ENCODE measurements around the gene TSKU. TPM values are rescaled to one million over a fixed set of nuclear protein-coding genes. Genes with fewer than 3 reads are reported as not detected.

The TSKU gene
- total and polyA plus RNA-seq, 9 of the 15 experiments (the other 6 are each of a cell fraction or from before 2014, with no cell fraction given): 0.60 to 11.9 (median 8.4) TPM

DNA sequence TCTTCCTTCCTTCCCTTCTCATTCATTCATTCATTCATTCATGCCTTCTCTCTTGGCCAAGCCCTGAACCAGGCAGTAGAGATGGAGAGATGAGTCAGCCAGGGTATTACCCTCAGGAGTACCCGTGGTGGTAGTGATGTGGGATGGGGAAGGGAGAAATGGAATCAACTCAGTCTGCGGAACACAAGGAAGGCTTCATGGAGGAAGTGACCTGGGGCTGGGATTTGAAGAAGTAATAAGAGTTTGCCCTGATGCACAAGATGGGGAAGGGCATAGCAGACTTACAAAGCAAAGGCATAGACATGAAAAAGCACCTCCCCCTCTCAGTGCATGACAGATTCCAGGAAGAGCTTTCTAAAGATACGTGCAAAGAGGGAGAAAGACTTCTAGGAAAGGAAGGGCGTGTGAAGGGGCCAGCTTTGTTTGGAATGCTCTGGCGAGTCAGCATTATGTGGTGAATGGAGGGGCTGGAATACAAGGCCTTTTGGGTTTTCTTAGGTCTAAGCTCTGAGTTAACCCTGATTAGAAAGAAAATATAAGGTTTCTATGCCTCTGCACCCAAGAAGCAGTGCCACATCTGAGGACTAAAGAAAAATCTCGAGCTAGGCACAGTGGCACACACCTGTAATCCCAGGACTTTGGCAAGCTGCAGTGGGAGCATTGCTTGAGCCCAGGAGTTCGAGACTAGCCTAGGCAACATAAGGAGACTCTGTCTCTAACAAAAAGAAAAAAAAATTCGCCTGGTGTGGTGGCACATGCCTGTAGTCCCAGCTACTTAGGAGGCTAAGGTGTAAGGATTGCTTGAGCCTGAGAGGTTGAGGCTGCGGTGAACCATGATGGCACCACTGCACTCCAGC, 41.2 kb downstream of the TSKU start (continued):
- TF ChIP-seq PURB (CRISPR knock-in tag; IDR thresholded peaks at IDR 0.05; ENCODE audit: low read depth): no peak
- peak in 1 of 3 experiments; percentile 70 for TF ChIP-seq YY1 (IDR thresholded peaks at IDR 0.05; ENCODE audit: borderline replicate concordance in 1 of 3, control insufficient read depth in 1 of 3, extremely low read depth in 1 of 3, insufficient read depth in 3 of 3, insufficient read length in 1 of 3, insufficient replicate concordance in 2 of 3, low read depth in 1 of 3, low read length in 2 of 3)
- no peak for TF ChIP-seq KHSRP (IDR thresholded peaks at IDR 0.05)
- TF ChIP-seq, protein P1, sequence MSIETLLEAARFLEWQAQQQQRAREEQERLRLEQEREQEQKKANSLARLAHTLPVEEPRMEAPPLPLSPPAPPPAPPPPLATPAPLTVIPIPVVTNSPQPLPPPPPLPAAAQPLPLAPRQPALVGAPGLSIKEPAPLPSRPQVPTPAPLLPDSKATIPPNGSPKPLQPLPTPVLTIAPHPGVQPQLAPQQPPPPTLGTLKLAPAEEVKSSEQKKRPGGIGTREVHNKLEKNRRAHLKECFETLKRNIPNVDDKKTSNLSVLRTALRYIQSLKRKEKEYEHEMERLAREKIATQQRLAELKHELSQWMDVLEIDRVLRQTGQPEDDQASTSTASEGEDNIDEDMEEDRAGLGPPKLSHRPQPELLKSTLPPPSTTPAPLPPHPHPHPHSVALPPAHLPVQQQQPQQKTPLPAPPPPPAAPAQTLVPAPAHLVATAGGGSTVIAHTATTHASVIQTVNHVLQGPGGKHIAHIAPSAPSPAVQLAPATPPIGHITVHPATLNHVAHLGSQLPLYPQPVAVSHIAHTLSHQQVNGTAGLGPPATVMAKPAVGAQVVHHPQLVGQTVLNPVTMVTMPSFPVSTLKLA (conservative IDR thresholded peaks at IDR 0.05): peak in 1 of 2 experiments; percentile 76; a peak in 3 of 4 replicates
- TF ChIP-seq CBFA2T3 (IDR thresholded peaks at IDR 0.05): peak; percentile 48; the same call in 1 of the 2 replicates
- TF ChIP-seq MECOM (CRISPR knock-in tag; IDR thresholded peaks at IDR 0.05): 0 out of 2 replicates have a peak, but pooled peaks have one; percentile 12
- TF ChIP-seq TCF3 (CRISPR knock-in tag; IDR thresholded peaks at IDR 0.05): peak; percentile 21; the same call in 1 of the 2 replicates
- TF ChIP-seq ATF7 (IDR thresholded peaks at IDR 0.05): peak; percentile 62; the same call in 1 of the 2 replicates
- peak; percentile 84 for TF ChIP-seq STAT5A (IDR thresholded peaks at IDR 0.05; ENCODE audit: borderline replicate concordance, low read length)
- TF ChIP-seq, protein P2, sequence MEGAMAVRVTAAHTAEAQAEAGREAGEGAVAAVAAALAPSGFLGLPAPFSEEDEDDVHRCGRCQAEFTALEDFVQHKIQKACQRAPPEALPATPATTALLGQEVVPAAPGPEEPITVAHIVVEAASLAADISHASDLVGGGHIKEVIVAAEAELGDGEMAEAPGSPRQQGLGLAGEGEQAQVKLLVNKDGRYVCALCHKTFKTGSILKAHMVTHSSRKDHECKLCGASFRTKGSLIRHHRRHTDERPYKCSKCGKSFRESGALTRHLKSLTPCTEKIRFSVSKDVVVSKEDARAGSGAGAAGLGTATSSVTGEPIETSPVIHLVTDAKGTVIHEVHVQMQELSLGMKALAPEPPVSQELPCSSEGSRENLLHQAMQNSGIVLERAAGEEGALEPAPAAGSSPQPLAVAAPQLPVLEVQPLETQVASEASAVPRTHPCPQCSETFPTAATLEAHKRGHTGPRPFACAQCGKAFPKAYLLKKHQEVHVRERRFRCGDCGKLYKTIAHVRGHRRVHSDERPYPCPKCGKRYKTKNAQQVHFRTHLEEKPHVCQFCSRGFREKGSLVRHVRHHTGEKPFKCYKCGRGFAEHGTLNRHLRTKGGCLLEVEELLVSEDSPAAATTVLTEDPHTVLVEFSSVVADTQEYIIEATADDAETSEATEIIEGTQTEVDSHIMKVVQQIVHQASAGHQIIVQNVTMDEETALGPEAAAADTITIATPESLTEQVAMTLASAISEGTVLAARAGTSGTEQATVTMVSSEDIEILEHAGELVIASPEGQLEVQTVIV (CRISPR knock-in tag; IDR thresholded peaks at IDR 0.05; ENCODE audit: borderline replicate concordance): no peak
- TF ChIP-seq SOX6 (IDR thresholded peaks at IDR 0.05): peak; percentile 75
- TF ChIP-seq ELF1 (tag; IDR thresholded peaks at IDR 0.05): peak; percentile 10; the same call in 1 of the 2 replicates
- 0 out of 2 replicates have a peak, but pooled peaks have one; percentile 8 for TF ChIP-seq L3MBTL2 (IDR thresholded peaks at IDR 0.05)
- TF ChIP-seq, protein P3, sequence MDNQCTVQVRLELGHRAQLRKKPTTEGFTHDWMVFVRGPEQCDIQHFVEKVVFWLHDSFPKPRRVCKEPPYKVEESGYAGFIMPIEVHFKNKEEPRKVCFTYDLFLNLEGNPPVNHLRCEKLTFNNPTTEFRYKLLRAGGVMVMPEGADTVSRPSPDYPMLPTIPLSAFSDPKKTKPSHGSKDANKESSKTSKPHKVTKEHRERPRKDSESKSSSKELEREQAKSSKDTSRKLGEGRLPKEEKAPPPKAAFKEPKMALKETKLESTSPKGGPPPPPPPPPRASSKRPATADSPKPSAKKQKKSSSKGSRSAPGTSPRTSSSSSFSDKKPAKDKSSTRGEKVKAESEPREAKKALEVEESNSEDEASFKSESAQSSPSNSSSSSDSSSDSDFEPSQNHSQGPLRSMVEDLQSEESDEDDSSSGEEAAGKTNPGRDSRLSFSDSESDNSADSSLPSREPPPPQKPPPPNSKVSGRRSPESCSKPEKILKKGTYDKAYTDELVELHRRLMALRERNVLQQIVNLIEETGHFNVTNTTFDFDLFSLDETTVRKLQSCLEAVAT (IDR thresholded peaks at IDR 0.05): no peak
- TF ChIP-seq PML (IDR thresholded peaks at IDR 0.05; ENCODE audit: low read length): no peak
- TF ChIP-seq ASH1L (IDR thresholded peaks at IDR 0.05; ENCODE audit: borderline replicate concordance, low read depth, partially characterized antibody): no peak

Measured in K562 (cell line).